NT2/D1 (cell line): ENCODE measurements around the gene ZBTB18.
"Not testable (repeated sequence)": the region's sequence is repeated elsewhere in the genome, so short reads cannot be mapped to it uniquely, and the experiment has no call there.

Experiments used
- DNase-seq: peaks from one replicate; pipeline ENCODE4 v3.0.0-alpha.2; 2011; ENCODE audit warnings: low read depth, low spot score
- H3K27me3 ChIP-seq: 2 replicates; pipeline ENCODE4 v1.6.0; 2011; ENCODE audit warnings: mild to moderate bottlenecking; ENCODE audit not compliant: insufficient read length, insufficient read depth
- H3K36me3 ChIP-seq: 2 replicates; pipeline ENCODE4 v1.6.1; 2011; ENCODE audit warnings: mild to moderate bottlenecking, low read length, mixed read lengths; ENCODE audit not compliant: insufficient read depth, insufficient read length
- H3K4me1 ChIP-seq: 2 replicates; pipeline ENCODE4 v1.5.1; 2011; ENCODE audit not compliant: insufficient read depth, insufficient read length
- H3K4me3 ChIP-seq: 2 replicates; pipeline ENCODE4 v1.5.1; 2011; ENCODE audit warnings: low read depth; ENCODE audit not compliant: insufficient read length
- H3K9ac ChIP-seq: 2 replicates; pipeline ENCODE4 v1.6.0; 2011; ENCODE audit warnings: low read depth; ENCODE audit not compliant: insufficient read length
- H3K9me3 ChIP-seq: 2 replicates; pipeline ENCODE4 v1.5.1; 2011; ENCODE audit warnings: mild to moderate bottlenecking, low read length; ENCODE audit not compliant: insufficient read depth
- SUZ12 ChIP-seq: IDR thresholded peaks from 2 replicates; pipeline ENCODE4 v1.6.1; 2011; ENCODE audit not compliant: insufficient read length, insufficient read depth; ENCODE audit errors: extremely low read depth
- YY1 ChIP-seq: IDR thresholded peaks from 2 replicates; pipeline ENCODE4 v1.6.1; 2011; ENCODE audit not compliant: insufficient read length, insufficient read depth
- ZNF274 ChIP-seq: IDR thresholded peaks from 2 replicates; pipeline ENCODE4 v1.6.1; 2011; ENCODE audit warnings: mild to moderate bottlenecking, low read depth, low read length

Gene ZBTB18

GRCh38 chr1:244041466-244042120 is 9.5 kb upstream of the ZBTB18 start:
- TF ChIP-seq SUZ12: no peak
- no peak for TF ChIP-seq YY1
- TF ChIP-seq ZNF274: no peak
- Histone ChIP-seq H3K27me3 (peaks cover under 1% of the 10 kb centered on the region), H3K4me1 (no peaks in the 10 kb centered on the region), H3K36me3 (no peaks in the 10 kb centered on the region), H3K4me3 (no peak overlapping the region), H3K9ac (no peak overlapping the region), H3K9me3 (no peaks in the 10 kb centered on the region)
- no peak for DNase-seq

GRCh38 chr1:244042293-244042692 is 8.8 kb upstream of the ZBTB18 start:
- no peaks in the 10 kb centered on the region for H3K4me1 ChIP-seq
- TF ChIP-seq YY1 (no peak), ZNF274 (no peak), SUZ12 (no peak)
- no peak overlapping the region for H3K9ac ChIP-seq
- H3K36me3 ChIP-seq: no peaks in the 10 kb centered on the region
- H3K27me3 ChIP-seq: peaks cover 2% of the 10 kb centered on the region
- no peak overlapping the region for H3K4me3 ChIP-seq
- DNase-seq: no peak
- H3K9me3 ChIP-seq: no peaks in the 10 kb centered on the region

- no peak for TF ChIP-seq SUZ12
- no peak for TF ChIP-seq YY1
- no peak for TF ChIP-seq ZNF274
- Histone ChIP-seq H3K9me3 (no peaks in the 10 kb centered on the region), H3K9ac (no peak overlapping the region), H3K4me1 (no peaks in the 10 kb centered on the region), H3K4me3 (no peak overlapping the region), H3K27me3 (peaks cover 2% of the 10 kb centered on the region), H3K36me3 (no peaks in the 10 kb centered on the region)
- DNase-seq: no peak
These were observed 6.7 kb upstream of the ZBTB18 start for GRCh38 chr1:244044423-244044822.

- not testable (repeated sequence) for H3K9ac ChIP-seq, H3K36me3 ChIP-seq, H3K4me3 ChIP-seq, H3K9me3 ChIP-seq, H3K27me3 ChIP-seq, H3K4me1 ChIP-seq, DNase-seq
These were observed 4.8 kb upstream of the ZBTB18 start for GRCh38 chr1:244046254-244046653.

GRCh38 chr1:244046907-244047611 is 4.0 kb upstream of the ZBTB18 start:
- H3K27me3 ChIP-seq: peaks cover 2% of the 10 kb centered on the region
- no peak for TF ChIP-seq SUZ12
- TF ChIP-seq YY1: no peak
- no peak for TF ChIP-seq ZNF274
- no peaks in the 10 kb centered on the region for H3K36me3 ChIP-seq
- no peak for DNase-seq
- H3K4me1 ChIP-seq: no peaks in the 10 kb centered on the region
- peak overlapping the region; percentile 93 for H3K9ac ChIP-seq
- H3K4me3 ChIP-seq: peak overlapping the region; percentile 86
- H3K9me3 ChIP-seq: no peaks in the 10 kb centered on the region

- peak; percentile 32 for DNase-seq
- Histone ChIP-seq H3K9me3 (no peaks in the 10 kb centered on the region), H3K4me1 (no peaks in the 10 kb centered on the region), H3K36me3 (no peaks in the 10 kb centered on the region), H3K27me3 (peaks cover 2% of the 10 kb centered on the region), H3K9ac (peak overlapping the region; percentile 93), H3K4me3 (peak overlapping the region; percentile 86)
- TF ChIP-seq YY1 (no peak), ZNF274 (no peak), SUZ12 (no peak)
These were observed 3.3 kb upstream of the ZBTB18 start for GRCh38 chr1:244047621-244048255.
